Stimulated activated CD8-positive, alpha-beta memory T cell treated with anti-CD3 and anti-CD28 coated beads, Interleukin-2, amount 100 ng/mL, for 1 hour (primary cell): ENCODE data around the gene TUBB2A.
A peak's percentile ranks its signal among the peaks of the same experiment; 100 is the strongest.

Experiments
- DNase-seq, 2 donors: peaks; one replicate each; pipeline ENCODE4 v3.0.0-alpha.2; 2020; ENCODE audit warnings: low read depth in 2 of 2

The TUBB2A gene

GRCh38 chr6:3119040-3119723, 38.2 kb downstream of the TUBB2A start:
- DNase-seq, result no peak

GRCh38 chr6:3118353-3119039, 38.8 kb downstream of the TUBB2A start, which contains the start of gene BPHL:
TSS of gene BPHL (plus strand) at chr6:3118711. CDS start at chr6:3118741, 30 bp downstream.
- DNase-seq, result peak; percentile 100

- DNase-seq, result no peak
Observed at GRCh38 chr6:3117912-3118352, 39.4 kb downstream of the TUBB2A start.

- no peak for DNase-seq
Observed at GRCh38 chr6:3114377-3114776, 43.0 kb downstream of the TUBB2A start.

- no peak for DNase-seq
Observed at GRCh38 chr6:3109761-3110160, 47.6 kb downstream of the TUBB2A start.

- no peak for DNase-seq
Observed at GRCh38 chr6:3108746-3109414, 48.5 kb downstream of the TUBB2A start.
